Peyer's patch (tissue), 4 donors: ENCODE results near the gene VPS33B. TPM values are rescaled to one million over a fixed set of nuclear protein-coding genes. Genes with fewer than 3 reads are reported as not detected.
"Not testable (repeated sequence)": the region's sequence is repeated elsewhere in the genome, so short reads cannot be mapped to it uniquely, and the experiment has no call there.

ENCODE experiments used
- DNase-seq, 3 donors: peaks; one replicate each; pipeline ENCODE4 v3.0.0-alpha.2; 2017 to 2019
- H3K27ac ChIP-seq, 4 donors: fragments of 200-600 bp; sonication (generic); one replicate each; pipeline ENCODE4 v1.5.1; 2016 to 2019
- H3K27me3 ChIP-seq, 2 donors: fragments of 200-600 bp; sonication (generic); one replicate each; pipeline ENCODE4 v1.5.1; 2019
- H3K36me3 ChIP-seq, 3 donors: fragments of 200-600 bp; sonication (generic); one replicate each; pipeline ENCODE4 v1.5.1; 2016 to 2019
- H3K4me1 ChIP-seq, 4 donors: fragments of 200-600 bp; sonication (generic); one replicate each; pipeline ENCODE4 v1.5.1; 2016 to 2019
- H3K4me3 ChIP-seq, 4 donors: fragments of 200-600 bp; sonication (generic); 1 replicate in 3 of 4; 2 replicates in 1 of 4; pipeline ENCODE4 v1.5.1; 2016 to 2019; ENCODE audit warnings: mild to moderate bottlenecking in 1 of 4
- H3K9me3 ChIP-seq, 4 donors: fragments of 200-600 bp; sonication (generic); one replicate each; pipeline ENCODE4 v1.5.1; 2016 to 2019; ENCODE audit warnings: mild to moderate bottlenecking in 1 of 4
- POLR2A ChIP-seq, 2 donors: fragments of 450-650 bp; IDR thresholded peaks; one replicate each; pipeline ENCODE4 v1.5.1; 2017; ENCODE audit warnings: antibody characterized with exemption in 2 of 2, mild to moderate bottlenecking in 2 of 2, moderate library complexity in 2 of 2
- total RNA-seq, 4 donors: library from RNA; depleted of rRNA; stranded (reverse); fragments of >200 nt; gene quantifications; one replicate each; pipeline ENCODE4 v1.1.0, GENCODE V29; 2016
- TF ChIP-seq, protein P1 (sequence below), 6 experiments: fragments of 450-650 bp in 4 of 6; fragments of 200-600 bp in 2 of 6; sonication (generic) in 1 of 6; IDR thresholded peaks; one replicate each; pipeline ENCODE4 v1.5.1; 2017 to 2019; ENCODE audit warnings: antibody characterized with exemption in 6 of 6, mild to moderate bottlenecking in 3 of 6, moderate library complexity in 1 of 6

Gene VPS33B
- total RNA-seq, 4 donors from 2014 or later, result 12.4 to 31.5 (median 27.8) TPM

DNA sequence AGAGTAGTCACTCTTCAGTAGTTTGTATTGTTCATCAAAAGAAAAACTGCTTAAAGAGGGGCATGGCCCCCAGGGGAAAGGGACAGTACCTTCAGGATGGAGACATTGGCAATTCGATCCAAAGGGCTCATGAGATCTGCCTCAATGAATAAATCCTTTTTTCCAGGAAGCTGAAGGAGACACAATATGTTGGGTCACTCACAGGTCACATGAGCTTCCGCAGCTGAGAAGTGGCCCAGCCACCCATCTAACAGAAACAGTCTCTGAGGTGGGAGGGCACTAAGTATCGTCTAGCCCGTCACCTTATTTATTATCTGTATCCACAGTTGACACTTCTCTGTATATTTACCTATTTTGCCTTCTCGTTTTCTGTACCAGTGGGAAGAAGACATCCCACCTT is 4.7 kb downstream of the VPS33B start:
- TF ChIP-seq, protein P1, sequence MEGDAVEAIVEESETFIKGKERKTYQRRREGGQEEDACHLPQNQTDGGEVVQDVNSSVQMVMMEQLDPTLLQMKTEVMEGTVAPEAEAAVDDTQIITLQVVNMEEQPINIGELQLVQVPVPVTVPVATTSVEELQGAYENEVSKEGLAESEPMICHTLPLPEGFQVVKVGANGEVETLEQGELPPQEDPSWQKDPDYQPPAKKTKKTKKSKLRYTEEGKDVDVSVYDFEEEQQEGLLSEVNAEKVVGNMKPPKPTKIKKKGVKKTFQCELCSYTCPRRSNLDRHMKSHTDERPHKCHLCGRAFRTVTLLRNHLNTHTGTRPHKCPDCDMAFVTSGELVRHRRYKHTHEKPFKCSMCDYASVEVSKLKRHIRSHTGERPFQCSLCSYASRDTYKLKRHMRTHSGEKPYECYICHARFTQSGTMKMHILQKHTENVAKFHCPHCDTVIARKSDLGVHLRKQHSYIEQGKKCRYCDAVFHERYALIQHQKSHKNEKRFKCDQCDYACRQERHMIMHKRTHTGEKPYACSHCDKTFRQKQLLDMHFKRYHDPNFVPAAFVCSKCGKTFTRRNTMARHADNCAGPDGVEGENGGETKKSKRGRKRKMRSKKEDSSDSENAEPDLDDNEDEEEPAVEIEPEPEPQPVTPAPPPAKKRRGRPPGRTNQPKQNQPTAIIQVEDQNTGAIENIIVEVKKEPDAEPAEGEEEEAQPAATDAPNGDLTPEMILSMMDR (IDR thresholded peaks at IDR 0.05), result no peak
- no peak for TF ChIP-seq POLR2A (IDR thresholded peaks at IDR 0.05)
- Histone ChIP-seq H3K27me3 (no peaks in the 10 kb centered on the region), H3K9me3 (no peaks in the 10 kb centered on the region), H3K4me3 (no peak overlapping the region), H3K4me1 (peaks cover 0 to 26% (median 0%) of the 10 kb centered on the region in 4 donors), H3K27ac (no peak overlapping the region), H3K36me3 (peaks cover 0 to 29% (median 0%) of the 10 kb centered on the region in 3 donors)
- DNase-seq, result no peak

DNA sequence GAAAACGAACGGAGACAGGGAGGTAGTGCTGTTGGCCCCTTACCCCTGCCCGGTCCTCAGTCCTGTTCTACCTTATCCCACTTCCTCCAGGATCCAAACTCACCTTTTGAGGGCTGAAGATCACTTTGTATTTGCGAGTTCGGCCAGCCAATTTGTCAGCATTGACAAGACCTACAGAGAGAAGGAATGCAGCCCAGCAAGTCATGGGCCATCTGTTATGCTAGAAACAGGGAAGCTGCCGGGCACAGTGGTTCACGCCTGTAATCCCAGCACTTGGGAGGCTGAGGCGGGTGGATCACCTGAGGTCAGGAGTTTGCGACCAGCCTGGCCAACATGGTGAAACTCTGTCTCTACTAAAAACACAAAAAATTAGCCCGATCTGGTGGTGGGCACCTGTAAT is 8.7 kb downstream of the VPS33B start:
- H3K27ac ChIP-seq, H3K9me3 ChIP-seq, DNase-seq, H3K4me1 ChIP-seq, H3K27me3 ChIP-seq, H3K4me3 ChIP-seq: not testable (repeated sequence)
- peaks cover 0 to 63% (median 0%) of the 10 kb centered on the region in 3 donors for H3K36me3 ChIP-seq

GRCh38 chr15:91007266-91007665 is 15.1 kb downstream of the VPS33B start:
- no peak overlapping the region for H3K27ac ChIP-seq
- DNase-seq, result no peak
- H3K4me3 ChIP-seq, result no peak overlapping the region
- TF ChIP-seq, protein P1 (IDR thresholded peaks at IDR 0.05), result no peak
- no peak for TF ChIP-seq POLR2A (IDR thresholded peaks at IDR 0.05)
- no peaks in the 10 kb centered on the region for H3K27me3 ChIP-seq
- H3K36me3 ChIP-seq, result peaks cover 0 to 92% (median 0%) of the 10 kb centered on the region in 3 donors
- no peaks in the 10 kb centered on the region for H3K4me1 ChIP-seq
- no peaks in the 10 kb centered on the region for H3K9me3 ChIP-seq

DNA sequence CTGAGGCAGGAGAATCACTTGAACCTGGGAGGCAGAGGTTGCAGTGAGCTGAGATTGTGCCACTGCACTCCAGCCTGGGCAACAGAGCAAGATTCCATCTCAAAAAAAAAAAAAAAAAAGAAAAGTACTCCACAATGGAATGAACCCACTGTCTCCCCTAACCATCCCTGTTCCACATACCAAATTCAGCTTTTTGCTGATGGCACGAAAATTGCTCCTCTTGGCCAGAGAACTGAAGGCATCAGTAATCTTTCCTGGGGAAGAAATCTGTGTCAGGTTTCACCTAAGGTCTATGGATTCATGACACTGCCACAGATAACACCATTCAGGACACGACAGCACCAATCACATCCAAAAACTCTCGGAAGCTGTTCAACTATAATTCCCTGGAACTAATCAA is 21.2 kb downstream of the VPS33B start:
- TF ChIP-seq, protein P1 (IDR thresholded peaks at IDR 0.05), result no peak
- TF ChIP-seq POLR2A (IDR thresholded peaks at IDR 0.05), result no peak
- no peak for DNase-seq
- H3K4me1 ChIP-seq, result no peaks in the 10 kb centered on the region
- H3K4me3 ChIP-seq, result no peak overlapping the region
- H3K36me3 ChIP-seq, result peaks cover 0 to 75% (median 0%) of the 10 kb centered on the region in 3 donors
- no peaks in the 10 kb centered on the region for H3K9me3 ChIP-seq
- no peak overlapping the region for H3K27ac ChIP-seq
- no peaks in the 10 kb centered on the region for H3K27me3 ChIP-seq

- DNase-seq, result no peak
- Histone ChIP-seq H3K4me1 (peaks cover 0 to 4% (median 0%) of the 10 kb centered on the region in 4 donors), H3K36me3 (peaks cover 0 to 50% (median 0%) of the 10 kb centered on the region in 3 donors), H3K9me3 (no peaks in the 10 kb centered on the region), H3K4me3 (no peak overlapping the region), H3K27ac (no peak overlapping the region), H3K27me3 (no peaks in the 10 kb centered on the region)
- TF ChIP-seq POLR2A (IDR thresholded peaks at IDR 0.05), result no peak
- TF ChIP-seq, protein P1 (IDR thresholded peaks at IDR 0.05), result no peak
These were observed 23.7 kb downstream of the VPS33B start for GRCh38 chr15:90998737-90999136.

GRCh38 chr15:90994417-90995311 is 27.7 kb downstream of the VPS33B start, which contains the start of gene PRC1:
Gene PRC1 (minus strand): TSS chr15:90994535. CDS start chr15:90994417, 118 bp downstream.
- Histone ChIP-seq H3K9me3 (no peaks in the 10 kb centered on the region), H3K27me3 (no peaks in the 10 kb centered on the region), H3K4me1 (peaks cover 0 to 8% (median 0%) of the 10 kb centered on the region in 4 donors), H3K4me3 (peak within 1 kb of the TSS; percentile 87 to 97 (median 88)), H3K36me3 (peaks cover 0 to 13% (median 0%) of the 10 kb centered on the region in 3 donors), H3K27ac (peak within 1 kb of the TSS; percentile 80 to 87 (median 84))
- TF ChIP-seq, protein P1 (IDR thresholded peaks at IDR 0.05), result no peak
- TF ChIP-seq POLR2A (IDR thresholded peaks at IDR 0.05), result peak; percentile 56 to 70
- peak; percentile 96 to 99 (median 99) for DNase-seq
